AG09309 (cell line): ENCODE results near the gene NR1H3.

ENCODE experiments used
- DNase-seq: peaks from one replicate; pipeline ENCODE4 v3.0.0-alpha.2; 2010; ENCODE audit warnings: low read depth
- H3K4me3 ChIP-seq: 2 replicates; pipeline ENCODE4 v1.5.1; 2011; ENCODE audit warnings: mild to moderate bottlenecking, low read depth, low read length, moderate library complexity; ENCODE audit not compliant: control insufficient read depth
- CTCF ChIP-seq: IDR thresholded peaks from 2 replicates; pipeline ENCODE4 v1.5.1; 2011; ENCODE audit warnings: mild to moderate bottlenecking, low read depth, low read length, inconsistent platforms; ENCODE audit not compliant: insufficient read depth, control insufficient read depth; ENCODE audit errors: missing control alignments

NR1H3 gene

GRCh38 chr11:47289856-47290255 is 32.1 kb downstream of the NR1H3 start:
- DNase-seq: no peak

GRCh38 chr11:47295385-47295784 is 37.6 kb downstream of the NR1H3 start:
- DNase-seq: no peak
- no peak for TF ChIP-seq CTCF
- no peak overlapping the region for H3K4me3 ChIP-seq

More at GRCh38 chr11:47289856-47290255, 32.1 kb downstream of the NR1H3 start:
- no peak overlapping the region for H3K4me3 ChIP-seq
- TF ChIP-seq CTCF: no peak

GRCh38 chr11:47296045-47296444 is 38.2 kb downstream of the NR1H3 start:
- no peak for DNase-seq
- no peak for TF ChIP-seq CTCF
- no peak overlapping the region for H3K4me3 ChIP-seq

GRCh38 chr11:47299078-47299477 is 41.3 kb downstream of the NR1H3 start:
- no peak overlapping the region for H3K4me3 ChIP-seq
- TF ChIP-seq CTCF: no peak
- DNase-seq: no peak

- DNase-seq: no peak
- TF ChIP-seq CTCF: no peak
- no peak overlapping the region for H3K4me3 ChIP-seq
Measured at GRCh38 chr11:47302853-47303252, 45.1 kb downstream of the NR1H3 start.

GRCh38 chr11:47305734-47306483 is 48.1 kb downstream of the NR1H3 start:
- H3K4me3 ChIP-seq: no peak overlapping the region
- DNase-seq: no peak
- no peak for TF ChIP-seq CTCF
